Measurements from ENCODE around the gene TMEM243.

The TMEM243 gene

DNA sequence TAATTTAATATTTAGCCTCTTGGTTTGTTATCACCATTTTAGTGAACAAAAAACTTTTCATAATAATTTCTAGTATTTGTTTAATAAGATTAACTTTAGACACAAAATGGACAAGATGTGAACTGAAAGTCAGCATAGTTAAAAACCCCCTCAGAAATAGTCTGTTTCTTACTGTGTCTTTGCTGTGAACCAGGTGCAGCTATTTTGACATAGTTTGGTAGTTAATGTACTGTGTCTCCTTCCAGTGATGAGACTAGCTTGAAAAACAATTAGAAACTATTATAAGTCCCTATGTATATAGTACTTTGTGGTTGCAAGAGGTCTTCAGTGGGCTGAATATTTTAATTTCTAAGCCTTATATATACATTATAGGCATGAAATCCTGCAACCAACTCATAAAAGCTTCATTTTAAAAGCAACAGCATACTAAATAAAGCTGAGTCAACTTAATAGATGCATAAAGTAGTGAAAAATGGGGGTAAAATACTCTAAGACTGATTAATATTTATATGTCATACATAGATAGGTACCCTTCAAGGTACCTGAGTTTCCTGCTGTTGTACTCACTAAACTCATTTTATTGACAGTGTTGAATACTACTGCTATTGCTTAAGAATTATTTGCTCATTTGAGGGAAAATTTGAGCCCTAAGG is 48.1 kb downstream of the TMEM243 start:
- Histone ChIP-seq H3K4me1 (ENCODE audit: insufficient read depth, low read length) (no peaks in the 10 kb centered on the region), H3K4me3 (ENCODE audit: low read length) (no peak overlapping the region), H3K27me3 (ENCODE audit: insufficient read depth, low read length) (no peaks in the 10 kb centered on the region), H3K9me3 (ENCODE audit: low read length) (no peaks in the 10 kb centered on the region), H3K36me3 (ENCODE audit: insufficient read depth, low read length) (peaks cover 97% of the 10 kb centered on the region), H2AFZ (ENCODE audit: low read depth, low read length) (no peak overlapping the region)

GRCh38 chr7:87170828-87171227 is 48.7 kb downstream of the TMEM243 start:
- no peak overlapping the region for H3K4me3 ChIP-seq (ENCODE audit: low read length)
- H3K36me3 ChIP-seq (ENCODE audit: insufficient read depth, low read length) = peaks cover 97% of the 10 kb centered on the region

DNA sequence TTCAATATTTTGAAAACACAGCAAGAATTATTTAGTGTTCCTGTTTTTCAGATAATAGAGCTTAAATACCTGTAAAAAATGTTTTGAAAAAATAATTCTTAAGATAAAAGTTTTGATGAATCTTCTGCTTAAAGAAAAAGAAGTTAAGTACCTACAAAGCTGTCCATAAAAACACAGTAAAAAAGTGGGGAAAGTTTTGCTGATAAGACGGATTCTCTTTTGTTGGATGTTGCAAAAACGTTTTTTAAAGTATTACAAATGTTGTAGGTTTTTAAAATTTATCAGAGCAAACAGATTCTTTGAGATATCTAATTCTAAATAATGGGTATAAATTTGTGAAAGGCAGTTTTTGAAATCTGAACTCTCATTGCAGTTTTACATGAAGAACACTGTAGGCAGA is 55.1 kb downstream of the TMEM243 start:
- H3K9me3 ChIP-seq (ENCODE audit: low read length) = no peaks in the 10 kb centered on the region
- no peaks in the 10 kb centered on the region for H3K4me1 ChIP-seq (ENCODE audit: insufficient read depth, low read length)
- H3K36me3 ChIP-seq (ENCODE audit: insufficient read depth, low read length) = peaks cover 70% of the 10 kb centered on the region
- H3K27me3 ChIP-seq (ENCODE audit: insufficient read depth, low read length) = no peaks in the 10 kb centered on the region
- no peak overlapping the region for H3K4me3 ChIP-seq (ENCODE audit: low read length)
- no peak overlapping the region for H2AFZ ChIP-seq (ENCODE audit: low read depth, low read length)

More at GRCh38 chr7:87170828-87171227, 48.7 kb downstream of the TMEM243 start:
- Histone ChIP-seq H3K4me1 (ENCODE audit: insufficient read depth, low read length) (no peaks in the 10 kb centered on the region), H3K27me3 (ENCODE audit: insufficient read depth, low read length) (no peaks in the 10 kb centered on the region), H3K9me3 (ENCODE audit: low read length) (no peaks in the 10 kb centered on the region), H2AFZ (ENCODE audit: low read depth, low read length) (no peak overlapping the region)

- peaks cover 10% of the 10 kb centered on the region for H3K4me1 ChIP-seq (ENCODE audit: insufficient read depth, low read length)
- no peaks in the 10 kb centered on the region for H3K27me3 ChIP-seq (ENCODE audit: insufficient read depth, low read length)
- H3K9me3 ChIP-seq (ENCODE audit: low read length) = no peaks in the 10 kb centered on the region
- no peak overlapping the region for H2AFZ ChIP-seq (ENCODE audit: low read depth, low read length)
- H3K36me3 ChIP-seq (ENCODE audit: insufficient read depth, low read length) = peaks cover 36% of the 10 kb centered on the region
- H3K4me3 ChIP-seq (ENCODE audit: low read length) = no peak overlapping the region
Measured at GRCh38 chr7:87159538-87159937, 60.0 kb downstream of the TMEM243 start.

- H3K36me3 ChIP-seq (ENCODE audit: insufficient read depth, low read length) = peaks cover 20% of the 10 kb centered on the region
- H3K9me3 ChIP-seq (ENCODE audit: low read length) = no peaks in the 10 kb centered on the region
- peaks cover 13% of the 10 kb centered on the region for H3K4me1 ChIP-seq (ENCODE audit: insufficient read depth, low read length)
- H3K27me3 ChIP-seq (ENCODE audit: insufficient read depth, low read length) = no peaks in the 10 kb centered on the region
- no peak overlapping the region for H2AFZ ChIP-seq (ENCODE audit: low read depth, low read length)
- H3K4me3 ChIP-seq (ENCODE audit: low read length) = no peak overlapping the region
Measured at GRCh38 chr7:87156709-87157108, 62.8 kb downstream of the TMEM243 start.

DNA sequence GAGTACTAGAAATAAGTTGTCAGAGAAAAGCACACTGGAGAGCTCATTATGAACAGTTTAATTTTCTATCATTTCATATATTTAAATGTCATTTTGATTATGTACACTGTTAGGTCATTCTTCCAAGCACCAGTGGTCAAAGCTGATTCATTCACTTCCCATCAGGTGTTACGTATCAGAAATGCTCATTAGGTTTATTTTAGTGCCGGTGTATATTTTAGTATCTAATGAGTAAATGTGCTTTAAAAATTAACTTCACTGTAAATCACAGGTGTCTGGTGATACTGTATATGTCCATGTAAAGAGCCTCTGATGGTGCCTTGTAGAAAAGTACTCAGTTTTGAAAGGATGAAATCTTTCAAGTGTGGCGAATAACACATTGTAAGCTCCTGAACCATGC is 63.7 kb downstream of the TMEM243 start:
- H3K27me3 ChIP-seq (ENCODE audit: insufficient read depth, low read length) = no peaks in the 10 kb centered on the region
- peaks cover 17% of the 10 kb centered on the region for H3K4me1 ChIP-seq (ENCODE audit: insufficient read depth, low read length)
- no peak overlapping the region for H3K4me3 ChIP-seq (ENCODE audit: low read length)
- H2AFZ ChIP-seq (ENCODE audit: low read depth, low read length) = no peak overlapping the region
- H3K9me3 ChIP-seq (ENCODE audit: low read length) = no peaks in the 10 kb centered on the region
- H3K36me3 ChIP-seq (ENCODE audit: insufficient read depth, low read length) = peaks cover 20% of the 10 kb centered on the region

GRCh38 chr7:87154569-87154968 is 65.0 kb downstream of the TMEM243 start:
- peaks cover 15% of the 10 kb centered on the region for H3K36me3 ChIP-seq (ENCODE audit: insufficient read depth, low read length)
- peak overlapping the region; percentile 61 for H3K4me3 ChIP-seq (ENCODE audit: low read length)
- H3K4me1 ChIP-seq (ENCODE audit: insufficient read depth, low read length) = peaks cover 17% of the 10 kb centered on the region
- no peaks in the 10 kb centered on the region for H3K9me3 ChIP-seq (ENCODE audit: low read length)
- no peaks in the 10 kb centered on the region for H3K27me3 ChIP-seq (ENCODE audit: insufficient read depth, low read length)
- no peak overlapping the region for H2AFZ ChIP-seq (ENCODE audit: low read depth, low read length)

DNA sequence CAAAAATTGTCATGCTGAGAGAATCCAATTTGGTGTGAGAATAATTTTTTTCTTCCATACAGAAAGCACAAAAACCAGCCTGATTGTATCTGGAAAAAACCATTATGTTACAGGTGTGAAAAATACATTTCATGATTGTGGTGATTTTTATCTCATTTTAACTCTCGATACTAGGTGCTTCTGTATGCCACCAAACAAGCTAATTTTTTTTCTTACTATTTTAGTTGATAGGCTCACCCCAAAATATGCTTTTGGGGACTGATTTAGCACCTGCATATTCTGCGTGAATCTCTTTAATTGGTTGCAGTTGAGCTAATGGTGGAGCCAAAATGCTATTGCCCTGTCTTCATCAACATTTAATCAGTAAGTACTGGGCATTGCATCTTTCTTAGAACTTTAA is 65.4 kb downstream of the TMEM243 start:
- peaks cover 11% of the 10 kb centered on the region for H3K36me3 ChIP-seq (ENCODE audit: insufficient read depth, low read length)
- H2AFZ ChIP-seq (ENCODE audit: low read depth, low read length) = no peak overlapping the region

DNA sequence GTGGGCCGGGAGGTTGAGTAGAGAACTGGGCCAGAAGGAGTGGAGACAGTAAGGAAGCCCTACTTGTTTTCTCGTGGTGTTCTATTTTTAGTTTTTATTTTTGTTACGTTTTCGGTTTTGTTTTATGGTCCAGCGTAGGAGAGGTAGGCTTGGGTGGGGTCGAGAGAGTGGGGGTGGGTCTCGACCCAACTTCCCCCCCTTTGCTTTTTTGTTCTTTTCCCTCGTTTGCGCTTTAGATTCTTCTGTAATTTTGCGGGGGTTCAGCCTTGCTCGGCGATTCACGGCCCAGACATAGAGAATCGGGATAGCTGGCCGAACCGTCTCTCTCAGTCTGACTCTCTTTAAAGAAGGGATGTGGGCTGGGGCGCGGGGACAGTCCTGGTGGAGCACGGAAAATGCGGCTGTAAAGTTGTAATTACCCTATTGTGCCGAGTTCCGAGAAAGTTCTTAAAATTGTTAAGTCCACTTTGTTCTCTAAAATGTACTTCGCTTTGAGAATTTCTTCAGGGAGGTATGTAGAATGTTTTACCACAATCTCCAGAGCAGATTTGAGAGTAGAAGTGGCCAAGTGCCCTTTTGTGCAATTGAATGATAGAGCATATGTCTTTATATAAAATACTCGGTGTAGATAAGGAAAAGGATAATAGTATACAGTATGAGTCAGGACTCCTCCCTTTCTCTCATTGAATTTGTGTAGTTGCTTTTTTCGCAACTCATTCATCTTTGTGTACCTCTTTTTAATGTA is 66.5 kb downstream of the TMEM243 start:
- peaks cover 17% of the 10 kb centered on the region for H3K4me1 ChIP-seq (ENCODE audit: insufficient read depth, low read length)
- H3K36me3 ChIP-seq (ENCODE audit: insufficient read depth, low read length) = peaks cover 9% of the 10 kb centered on the region
- no peaks in the 10 kb centered on the region for H3K9me3 ChIP-seq (ENCODE audit: low read length)
- no peak overlapping the region for H2AFZ ChIP-seq (ENCODE audit: low read depth, low read length)
- H3K4me3 ChIP-seq (ENCODE audit: low read length) = peak overlapping the region; percentile 61
- no peaks in the 10 kb centered on the region for H3K27me3 ChIP-seq (ENCODE audit: insufficient read depth, low read length)

More for the DNA sequence above, 65.4 kb downstream of the TMEM243 start:
- H3K4me1 ChIP-seq (ENCODE audit: insufficient read depth, low read length) = peaks cover 17% of the 10 kb centered on the region
- no peaks in the 10 kb centered on the region for H3K9me3 ChIP-seq (ENCODE audit: low read length)
- no peaks in the 10 kb centered on the region for H3K27me3 ChIP-seq (ENCODE audit: insufficient read depth, low read length)
- peak overlapping the region; percentile 61 for H3K4me3 ChIP-seq (ENCODE audit: low read length)

DNA sequence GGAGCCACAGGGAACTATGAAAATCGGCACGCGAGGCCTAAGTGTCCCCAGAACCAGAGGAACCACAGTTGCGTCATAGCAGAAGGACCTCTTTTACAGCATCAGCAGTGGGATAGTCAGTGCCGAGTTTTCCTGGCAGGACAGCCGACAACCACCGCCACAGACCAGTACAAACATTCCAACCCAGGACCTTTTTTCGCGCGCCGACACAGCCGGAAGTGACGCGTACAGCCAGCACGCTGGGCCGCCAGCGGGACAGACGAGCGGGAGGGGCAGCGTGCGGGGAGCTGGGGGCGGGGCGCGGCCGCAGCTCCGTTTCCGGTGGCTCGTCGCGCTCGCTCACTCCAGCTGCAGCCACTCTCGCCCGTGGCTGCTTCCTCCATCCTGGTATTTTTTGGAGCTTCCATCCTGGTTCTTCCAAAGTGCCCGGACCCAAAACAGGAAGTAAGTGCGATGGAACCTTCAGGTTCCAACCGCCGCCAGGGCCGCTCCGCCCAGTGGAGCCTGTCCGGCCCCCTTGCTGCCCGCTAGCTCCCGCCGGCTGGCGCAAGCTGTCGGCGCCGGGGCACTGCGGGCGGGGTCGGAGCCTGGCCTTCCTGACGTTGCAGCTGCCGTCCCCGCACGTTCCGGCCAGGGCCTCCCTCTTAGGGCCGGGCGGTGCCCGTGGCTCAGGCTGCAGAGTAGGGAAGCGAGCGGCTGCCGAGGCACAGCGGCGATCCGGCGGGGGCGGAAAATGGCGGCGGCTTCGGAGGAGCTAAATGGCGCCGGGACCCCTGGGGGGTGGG is 67.2 kb downstream of the TMEM243 start, which contains the start of gene DMTF1:
Gene DMTF1, plus strand, starts transcription at position 342 of the 785 bp plus-strand sequence. CDS start 12,489 bp downstream, outside the sequence.
- Histone ChIP-seq H3K27me3 (ENCODE audit: insufficient read depth, low read length) (no peaks in the 10 kb centered on the region), H3K4me3 (ENCODE audit: low read length) (peak within 1 kb of the TSS; percentile 61), H3K9me3 (ENCODE audit: low read length) (no peaks in the 10 kb centered on the region), H3K4me1 (ENCODE audit: insufficient read depth, low read length) (peaks cover 17% of the 10 kb centered on the region), H3K36me3 (ENCODE audit: insufficient read depth, low read length) (peaks cover 9% of the 10 kb centered on the region), H2AFZ (ENCODE audit: low read depth, low read length) (peak within 1 kb of the TSS; percentile 49)

DNA sequence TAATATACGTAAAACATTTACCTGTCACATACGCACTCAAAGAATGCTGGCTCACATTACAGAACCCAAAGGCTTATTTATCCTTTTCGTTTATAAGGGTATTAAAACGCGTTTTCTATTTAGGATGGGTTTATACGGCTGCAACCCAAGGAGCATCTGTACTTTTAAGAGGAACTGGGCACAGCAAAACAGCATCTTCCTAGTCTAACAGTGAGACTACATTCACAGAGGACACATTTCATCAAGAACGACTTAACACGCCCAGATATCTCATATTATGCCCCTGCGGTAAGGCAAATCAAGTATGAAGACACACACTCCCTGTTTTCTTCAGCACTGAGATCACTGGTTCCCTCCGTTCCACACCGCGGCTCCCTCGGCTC is 67.8 kb downstream of the TMEM243 start:
- no peaks in the 10 kb centered on the region for H3K9me3 ChIP-seq (ENCODE audit: low read length)
- H3K4me3 ChIP-seq (ENCODE audit: low read length) = peak overlapping the region; percentile 61
- H3K4me1 ChIP-seq (ENCODE audit: insufficient read depth, low read length) = peaks cover 17% of the 10 kb centered on the region
- peaks cover 3% of the 10 kb centered on the region for H3K36me3 ChIP-seq (ENCODE audit: insufficient read depth, low read length)
- peak overlapping the region; percentile 49 for H2AFZ ChIP-seq (ENCODE audit: low read depth, low read length)
- H3K27me3 ChIP-seq (ENCODE audit: insufficient read depth, low read length) = no peaks in the 10 kb centered on the region

DNA sequence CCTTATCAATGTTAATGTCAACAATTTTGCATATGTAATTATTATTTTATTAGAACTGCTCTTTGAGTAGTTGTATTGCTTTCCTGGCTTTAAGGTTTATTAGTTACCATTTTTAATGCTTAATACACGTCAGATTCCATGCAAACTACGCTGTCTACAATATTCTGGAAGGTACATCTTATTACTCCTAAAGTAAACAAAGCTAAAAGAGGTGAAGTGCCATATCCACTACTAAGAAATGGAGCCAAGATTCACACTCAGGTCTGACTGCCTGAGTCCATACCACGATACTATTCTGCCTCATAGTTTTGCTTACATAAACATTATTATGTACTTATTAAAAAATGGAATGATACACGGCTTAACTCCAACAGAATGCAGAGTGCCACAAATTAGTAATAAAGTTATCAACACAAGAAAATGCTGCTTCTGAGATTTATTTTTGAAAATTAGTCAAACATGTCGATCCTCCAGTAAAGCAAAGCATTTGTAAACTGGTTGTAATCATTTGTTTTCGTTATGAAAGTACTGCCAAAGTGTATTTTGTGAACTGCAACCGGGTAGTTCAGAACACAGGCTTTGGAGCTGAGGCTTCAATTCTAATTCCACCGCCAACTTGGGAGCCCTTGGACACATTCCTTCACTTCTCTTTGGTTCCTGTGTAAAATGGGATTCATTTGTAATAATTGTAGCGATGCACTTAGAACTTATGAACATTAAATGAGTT is 68.4 kb downstream of the TMEM243 start:
- H3K4me1 ChIP-seq (ENCODE audit: insufficient read depth, low read length) = peaks cover 17% of the 10 kb centered on the region
- peaks cover 2% of the 10 kb centered on the region for H3K36me3 ChIP-seq (ENCODE audit: insufficient read depth, low read length)
- H3K9me3 ChIP-seq (ENCODE audit: low read length) = no peaks in the 10 kb centered on the region
- peak overlapping the region; percentile 61 for H3K4me3 ChIP-seq (ENCODE audit: low read length)
- no peaks in the 10 kb centered on the region for H3K27me3 ChIP-seq (ENCODE audit: insufficient read depth, low read length)
- H2AFZ ChIP-seq (ENCODE audit: low read depth, low read length) = peak overlapping the region; percentile 49

Measured in neuron (in vitro differentiated cells).